Lung (tissue), 12 donors: ENCODE data around the gene TMEM266. TPM values are rescaled to one million over a fixed set of nuclear protein-coding genes. Genes with fewer than 3 reads are reported as not detected.

Experiments used
- ATAC-seq: fragments of 200-7000 bp; cut with Tn5 transposase; one replicate; pipeline ENCODE4 v1.9.1; 2020; ENCODE audit warnings: moderate number of reproducible peaks; ENCODE audit not compliant: insufficient read depth, low FRiP score
- DNase-seq, 3 donors: peaks; one replicate each; pipeline ENCODE4 v3.0.0-alpha.2; 2013 to 2017
- H3K27ac ChIP-seq, 2 donors: one replicate each; pipeline ENCODE4 v1.5.1; 2013; ENCODE audit warnings: mild to moderate bottlenecking in 2 of 2, moderate library complexity in 2 of 2, control low read depth in 1 of 2, inconsistent platforms in 1 of 2, low read depth in 1 of 2, low read length in 1 of 2
- H3K27me3 ChIP-seq, 3 donors: one replicate each; pipeline ENCODE4 v1.5.1; 2013; ENCODE audit warnings: low read length in 2 of 3; ENCODE audit not compliant: control insufficient read depth in 3 of 3, insufficient read depth in 3 of 3
- H3K36me3 ChIP-seq, 4 donors: one replicate each; pipeline ENCODE4 v1.5.1; 2013; ENCODE audit warnings: low read length in 4 of 4, mild to moderate bottlenecking in 1 of 4, moderate library complexity in 1 of 4; ENCODE audit not compliant: control insufficient read depth in 4 of 4, insufficient read depth in 4 of 4
- H3K4me1 ChIP-seq, 5 donors: one replicate each; pipeline ENCODE4 v1.5.1; 2013; ENCODE audit warnings: low read length in 5 of 5, mild to moderate bottlenecking in 2 of 5, moderate library complexity in 1 of 5; ENCODE audit not compliant: control insufficient read depth in 5 of 5, insufficient read depth in 5 of 5
- H3K4me3 ChIP-seq: one replicate; pipeline ENCODE4 v1.5.1; 2013; ENCODE audit warnings: mild to moderate bottlenecking, control low read depth, moderate library complexity
- H3K9ac ChIP-seq, 2 donors: one replicate each; pipeline ENCODE4 v1.5.1; 2013; ENCODE audit warnings: low read length in 2 of 2, control low read depth in 1 of 2; ENCODE audit not compliant: insufficient read depth in 1 of 2
- H3K9me3 ChIP-seq, 4 donors: one replicate each; pipeline ENCODE4 v1.5.1; 2013; ENCODE audit warnings: low read length in 3 of 4, mild to moderate bottlenecking in 1 of 4, moderate library complexity in 1 of 4; ENCODE audit not compliant: control insufficient read depth in 4 of 4, insufficient read depth in 3 of 4
- CTCF ChIP-seq: IDR thresholded peaks from 2 replicates; pipeline ENCODE4 v1.5.1; 2012; ENCODE audit warnings: mild to moderate bottlenecking; ENCODE audit errors: control extremely low read depth, extremely low read depth
- WGBS, 2 donors: extraction: QIAGEN DNeasy Blood & Tissue Kit; methylation state at CpG; one replicate each; pipeline ENCODE4 v1.1.7; 2013; 5-methylcytosine and 5-hydroxymethylcytosine counted together
- polyA plus RNA-seq, 2 donors: library from polyadenylated mRNA; stranded (reverse); fragments of 200-250 nt; gene quantifications; one replicate each; pipeline ENCODE4 v1.2.1, GENCODE V29; 2013
- total RNA-seq, 2 donors: library from RNA; depleted of rRNA in 1 of 2; stranded (reverse); fragments of >200 nt in 1 of 2; gene quantifications; one replicate each; pipeline ENCODE4 v1.2.1, GENCODE V29; 2014 to 2021
- donor health status: control.
- donor health status: control.
- donor health status: Bipolar disorder and iron deficiency.
- donor health status: healthy.
- donor health status: DM: yes; HTN: yes; CAD: no.

TMEM266 gene
- total and polyA plus RNA-seq, 4 donors = 1.1 to 4.4 (median 1.5) TPM

- Histone ChIP-seq H3K36me3 (no peaks in the 10 kb centered on the region), H3K27ac (no peak overlapping the region), H3K4me1 (peaks cover 0 to 32% (median 15%) of the 10 kb centered on the region in 5 donors), H3K9me3 (no peaks in the 10 kb centered on the region), H3K9ac (no peak overlapping the region), H3K27me3 (no peaks in the 10 kb centered on the region), H3K4me3 (no peak overlapping the region)
- ATAC-seq (no peak), DNase-seq (no peak)
- TF ChIP-seq CTCF = no peak
- WGBS, 2 donors = 87 to 95% methylated on average over 5 of the region's 5 CpGs
Observed at GRCh38 chr15:76158815-76159214, 99.0 kb downstream of the TMEM266 start.

- no peak overlapping the region for H3K9ac ChIP-seq
- no peak overlapping the region for H3K27ac ChIP-seq
- no peak overlapping the region for H3K4me3 ChIP-seq
- H3K9me3 ChIP-seq = no peaks in the 10 kb centered on the region
- H3K4me1 ChIP-seq = peaks cover 0 to 36% (median 15%) of the 10 kb centered on the region in 5 donors
- WGBS, 2 donors = 92 to 93% methylated on average over 5 of the region's 5 CpGs
- DNase-seq (no peak), ATAC-seq (no peak)
- no peak for TF ChIP-seq CTCF
- H3K36me3 ChIP-seq = no peaks in the 10 kb centered on the region
- H3K27me3 ChIP-seq = no peaks in the 10 kb centered on the region
Observed at GRCh38 chr15:76159282-76159681, 99.5 kb downstream of the TMEM266 start.

GRCh38 chr15:76160426-76161152 lies 100.8 kb downstream of the TMEM266 start:
- Histone ChIP-seq H3K36me3 (no peaks in the 10 kb centered on the region), H3K9ac (no peak overlapping the region), H3K4me1 (peaks cover 0 to 45% (median 16%) of the 10 kb centered on the region in 5 donors), H3K27ac (no peak overlapping the region), H3K4me3 (no peak overlapping the region), H3K27me3 (no peaks in the 10 kb centered on the region), H3K9me3 (no peaks in the 10 kb centered on the region)
- no peak for TF ChIP-seq CTCF
- DNase-seq = no peak
- WGBS, 2 donors = 89 to 91% methylated on average over 24 of the region's 24 CpGs
- ATAC-seq = no peak
